ENCODE data around the gene PPP1R12C. TPM values are rescaled to one million over a fixed set of nuclear protein-coding genes. Genes with fewer than 3 reads are reported as not detected.

PPP1R12C gene
- total and polyA plus RNA-seq, 7 donors = 53.6 to 222 (median 139) TPM

DNA sequence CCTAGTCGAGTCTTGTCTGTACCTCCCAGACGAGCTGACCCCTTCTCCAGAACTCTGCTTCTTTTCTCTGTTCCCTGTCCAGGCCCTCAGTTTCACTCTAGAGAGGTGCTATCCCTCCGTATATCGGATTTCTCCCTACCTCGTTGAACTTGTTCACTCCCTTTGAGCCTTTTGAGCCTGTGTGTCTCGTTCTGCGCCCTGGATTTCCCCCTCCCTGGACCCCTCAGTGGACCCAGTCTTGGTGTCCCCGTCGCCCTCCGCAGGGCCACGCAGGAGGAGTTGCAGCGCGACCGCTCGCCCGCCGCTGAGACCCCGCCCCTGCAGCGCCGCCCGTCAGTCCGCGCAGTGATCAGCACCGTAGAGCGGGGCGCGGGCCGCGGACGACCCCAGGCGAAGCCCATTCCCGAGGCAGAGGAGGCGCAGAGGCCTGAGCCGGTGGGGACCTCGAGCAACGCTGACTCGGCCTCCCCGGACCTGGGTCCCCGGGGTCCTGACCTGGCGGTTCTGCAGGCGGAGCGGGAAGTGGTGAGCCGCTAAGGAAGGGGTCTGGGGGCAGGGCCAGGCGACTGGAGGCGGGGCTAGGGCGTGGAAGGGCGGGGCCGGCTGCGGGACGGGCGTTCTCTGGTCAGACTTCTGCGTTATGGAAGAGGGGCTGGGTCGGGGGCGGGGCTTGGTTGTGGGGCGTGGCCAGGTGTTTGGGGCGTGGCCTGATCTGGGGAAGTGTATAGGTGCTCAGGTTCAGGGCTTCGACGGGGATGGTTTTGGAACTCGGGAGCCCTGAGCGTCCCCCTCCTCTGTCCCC lies 36.3 kb downstream of the PPP1R12C start:
- TF ChIP-seq POLR2A (IDR thresholded peaks at IDR 0.05) (no peak), POLR2AphosphoS5 (IDR thresholded peaks at IDR 0.05) (peak in 1 of 4 donors; percentile 14)
- no peaks in the 10 kb centered on the region for H3K9me3 ChIP-seq
- peak overlapping the region in 1 of 4 donors; percentile 14 for H3K27ac ChIP-seq
- no peaks in the 10 kb centered on the region for H3K36me3 ChIP-seq
- peaks cover 0 to 30% (median 28%) of the 10 kb centered on the region in 4 donors for H3K4me1 ChIP-seq
- intact Hi-C loops (cut with DNase I) = no loop called here
- H3K4me3 ChIP-seq = peak overlapping the region; percentile 6 to 46 (median 31)
- WGBS, 2 donors = 0 to 2% methylated on average over 60 of the region's 60 CpGs
- H3K27me3 ChIP-seq = peaks cover 65 to 92% (median 83%) of the 10 kb centered on the region in 3 donors
- DNase-seq = no peak

DNA sequence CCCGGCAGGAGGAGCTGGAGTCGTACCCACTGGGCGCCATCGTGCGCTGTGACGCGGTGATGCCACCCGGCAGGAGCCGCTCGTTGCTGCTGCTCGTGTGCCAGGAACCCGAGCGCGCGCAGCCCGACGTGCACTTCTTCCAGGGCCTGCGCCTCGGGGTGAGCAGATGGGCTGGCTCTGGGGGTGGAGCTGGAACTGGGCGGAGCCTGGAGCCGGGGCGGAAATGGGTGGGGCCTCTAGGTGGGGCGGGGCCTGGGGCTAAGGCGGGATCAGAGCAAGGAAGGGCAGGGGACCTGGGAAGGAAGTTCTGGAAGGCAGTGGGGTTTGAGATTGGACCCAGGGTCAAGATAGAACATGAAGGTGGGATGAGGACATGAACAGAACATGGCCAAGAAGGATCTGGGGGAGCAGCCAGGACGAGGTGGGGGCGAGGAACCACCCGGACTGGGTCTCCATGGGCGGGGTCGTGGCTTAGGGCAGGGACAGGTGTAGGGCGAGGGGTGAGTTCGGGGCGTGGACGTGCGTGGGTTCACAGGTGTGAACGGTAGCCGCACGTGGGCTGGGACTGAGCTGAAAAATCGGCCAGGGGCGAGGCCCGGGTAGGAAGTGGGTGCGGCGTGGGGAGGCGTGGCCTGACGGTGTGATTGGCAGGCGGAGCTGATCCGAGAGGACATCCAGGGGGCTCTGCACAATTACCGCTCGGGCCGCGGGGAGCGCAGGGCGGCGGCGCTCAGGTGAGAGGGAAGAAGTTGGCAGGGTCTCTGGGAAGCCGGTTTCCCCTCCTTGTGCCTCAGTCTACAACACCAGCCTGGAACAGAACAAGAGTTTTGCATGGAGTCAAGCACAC lies 37.1 kb downstream of the PPP1R12C start:
- H3K9me3 ChIP-seq = no peaks in the 10 kb centered on the region
- no peak for DNase-seq
- peaks cover 0 to 27% (median 26%) of the 10 kb centered on the region in 4 donors for H3K4me1 ChIP-seq
- TF ChIP-seq, protein P1, sequence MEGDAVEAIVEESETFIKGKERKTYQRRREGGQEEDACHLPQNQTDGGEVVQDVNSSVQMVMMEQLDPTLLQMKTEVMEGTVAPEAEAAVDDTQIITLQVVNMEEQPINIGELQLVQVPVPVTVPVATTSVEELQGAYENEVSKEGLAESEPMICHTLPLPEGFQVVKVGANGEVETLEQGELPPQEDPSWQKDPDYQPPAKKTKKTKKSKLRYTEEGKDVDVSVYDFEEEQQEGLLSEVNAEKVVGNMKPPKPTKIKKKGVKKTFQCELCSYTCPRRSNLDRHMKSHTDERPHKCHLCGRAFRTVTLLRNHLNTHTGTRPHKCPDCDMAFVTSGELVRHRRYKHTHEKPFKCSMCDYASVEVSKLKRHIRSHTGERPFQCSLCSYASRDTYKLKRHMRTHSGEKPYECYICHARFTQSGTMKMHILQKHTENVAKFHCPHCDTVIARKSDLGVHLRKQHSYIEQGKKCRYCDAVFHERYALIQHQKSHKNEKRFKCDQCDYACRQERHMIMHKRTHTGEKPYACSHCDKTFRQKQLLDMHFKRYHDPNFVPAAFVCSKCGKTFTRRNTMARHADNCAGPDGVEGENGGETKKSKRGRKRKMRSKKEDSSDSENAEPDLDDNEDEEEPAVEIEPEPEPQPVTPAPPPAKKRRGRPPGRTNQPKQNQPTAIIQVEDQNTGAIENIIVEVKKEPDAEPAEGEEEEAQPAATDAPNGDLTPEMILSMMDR (IDR thresholded peaks at IDR 0.05) = no peak
- TF ChIP-seq EP300 (IDR thresholded peaks at IDR 0.05) (no peak), POLR2AphosphoS5 (IDR thresholded peaks at IDR 0.05) (no peak), POLR2A (IDR thresholded peaks at IDR 0.05) (peak in 1 of 2 donors; percentile 13)
- intact Hi-C loops (cut with DNase I) = no loop called here
- 2 to 4% methylated on average over 55 of the region's 55 CpGs for WGBS, 2 donors
- no peaks in the 10 kb centered on the region for H3K36me3 ChIP-seq
- H3K27me3 ChIP-seq = peaks cover 61 to 89% (median 81%) of the 10 kb centered on the region in 3 donors
- H3K27ac ChIP-seq = no peak overlapping the region
- H3K4me3 ChIP-seq = peak overlapping the region in 2 of 4 donors; percentile 36 to 46

DNA sequence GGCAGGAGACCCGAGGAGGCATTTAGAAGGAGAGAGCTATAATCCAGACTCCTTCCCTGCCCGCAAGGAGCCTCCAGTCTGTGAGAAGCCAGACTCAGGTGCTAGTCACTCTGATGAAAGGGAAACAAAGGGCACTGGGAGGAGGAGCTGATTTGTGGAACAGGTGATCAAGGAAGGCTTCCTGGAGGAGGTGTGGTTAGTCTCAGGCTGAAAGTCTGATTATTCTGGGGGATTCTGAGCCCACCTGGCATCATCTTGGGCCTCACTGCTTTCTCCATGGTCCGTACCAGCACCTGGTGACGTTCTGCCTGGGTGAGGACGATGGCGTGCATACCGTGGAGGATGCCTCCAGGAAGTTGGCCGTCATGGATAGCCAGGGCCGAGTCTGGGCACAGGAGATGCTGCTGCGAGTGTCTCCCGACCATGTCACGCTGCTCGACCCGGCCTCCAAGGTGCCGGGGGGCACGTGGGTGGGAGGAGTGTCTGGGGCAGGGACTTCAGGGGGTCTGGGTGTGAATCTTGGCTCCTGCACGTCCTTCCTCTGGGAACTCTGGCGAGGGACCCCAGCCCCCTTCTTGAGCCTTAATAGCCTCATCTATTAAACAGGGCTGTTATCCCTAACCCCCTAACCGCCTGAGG lies 37.9 kb downstream of the PPP1R12C start:
- Histone ChIP-seq H3K4me3 (no peak overlapping the region), H3K27me3 (peaks cover 57 to 87% (median 76%) of the 10 kb centered on the region in 3 donors), H3K4me1 (peaks cover 0 to 27% (median 26%) of the 10 kb centered on the region in 4 donors), H3K9me3 (no peaks in the 10 kb centered on the region), H3K36me3 (no peaks in the 10 kb centered on the region), H3K27ac (no peak overlapping the region)
- intact Hi-C loops (cut with DNase I) = no loop called here
- 79 to 84% methylated on average over 19 of the region's 19 CpGs for WGBS, 2 donors
- TF ChIP-seq POLR2A (IDR thresholded peaks at IDR 0.05) (no peak), POLR2AphosphoS5 (IDR thresholded peaks at IDR 0.05) (no peak), EP300 (IDR thresholded peaks at IDR 0.05) (no peak)
- TF ChIP-seq, protein P1 (IDR thresholded peaks at IDR 0.05) = no peak
- no peak for DNase-seq

DNA sequence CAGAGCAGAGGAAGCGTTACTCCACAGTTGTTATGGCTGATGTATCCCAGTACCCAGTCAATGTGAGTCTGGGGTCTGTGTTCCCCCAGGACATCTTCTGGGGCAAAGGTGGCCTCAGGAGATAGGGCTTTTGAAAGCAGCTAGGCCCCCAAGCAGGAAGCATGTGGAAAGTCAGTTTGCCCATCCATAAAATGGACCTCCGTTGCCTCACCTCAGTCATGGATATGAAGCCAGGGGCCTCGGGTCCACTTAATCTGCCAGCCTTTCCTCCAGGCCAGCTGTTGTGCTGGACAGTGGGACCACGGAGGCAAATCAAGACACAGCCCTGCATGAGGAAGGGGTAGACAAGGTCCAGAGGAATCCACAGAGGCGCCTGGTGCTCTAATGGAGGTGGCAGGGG lies 38.4 kb downstream of the PPP1R12C start:
- no peak for TF ChIP-seq POLR2A (IDR thresholded peaks at IDR 0.05)
- TF ChIP-seq POLR2AphosphoS5 (IDR thresholded peaks at IDR 0.05) = no peak
- TF ChIP-seq EP300 (IDR thresholded peaks at IDR 0.05) = no peak
- TF ChIP-seq, protein P1 (IDR thresholded peaks at IDR 0.05) = no peak
- Histone ChIP-seq H3K4me1 (peaks cover 0 to 27% (median 26%) of the 10 kb centered on the region in 4 donors), H3K27ac (no peak overlapping the region), H3K36me3 (no peaks in the 10 kb centered on the region), H3K9me3 (no peaks in the 10 kb centered on the region), H3K27me3 (peaks cover 52 to 86% (median 70%) of the 10 kb centered on the region in 3 donors), H3K4me3 (no peak overlapping the region)
- intact Hi-C loops (cut with DNase I) = no loop called here
- DNase-seq = no peak
- WGBS, 2 donors = 84 to 85% methylated on average over 5 of the region's 5 CpGs
